NCI-H2227 treated with DMSO at 0.1 percent for 48 hours (cell line): ENCODE results near the gene PGA5.
"Not testable (repeated sequence)": the region's sequence is repeated elsewhere in the genome, so short reads cannot be mapped to it uniquely, and the experiment has no call there.

Experiments used
- DNase-seq: peaks from one replicate; lab custom pipeline; 2025; lab: John Stamatoyannopoulos, UW

PGA5 gene

GRCh38 chr11:61240875-61241274, at the start of gene PGA5:
PGA5 (plus strand) TSS chr11:61241175; CDS start chr11:61241227, 52 bp downstream.
- not testable (repeated sequence) for DNase-seq

- no peak for DNase-seq
Observed at GRCh38 chr11:61193596-61193995, 47.4 kb upstream of the PGA5 start.

DNA sequence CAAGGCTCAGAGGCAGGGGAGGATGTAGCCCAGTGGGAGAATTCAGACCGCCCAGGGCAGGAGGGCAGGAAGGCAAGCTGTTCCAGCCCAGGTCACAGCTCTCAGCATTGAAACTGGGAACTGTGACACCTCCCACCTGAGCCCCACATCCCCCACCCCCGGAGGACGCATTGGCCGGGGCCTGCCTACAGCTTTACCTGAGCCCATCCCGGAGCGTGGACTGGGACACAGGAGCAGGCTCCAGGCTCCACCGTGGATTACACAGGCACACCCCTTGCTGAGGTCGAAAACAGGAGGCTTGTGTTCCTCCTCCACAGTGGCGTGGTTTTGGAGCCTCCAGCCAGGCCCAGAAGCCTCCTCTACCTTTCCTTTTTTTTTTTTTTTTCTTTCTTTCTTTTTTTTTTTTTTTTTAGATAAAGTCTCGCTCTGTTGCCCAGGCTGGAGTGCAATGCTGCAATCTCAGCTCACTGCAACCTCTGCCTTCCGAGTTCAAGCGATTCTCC, 46.8 kb upstream of the PGA5 start:
- no peak for DNase-seq

DNA sequence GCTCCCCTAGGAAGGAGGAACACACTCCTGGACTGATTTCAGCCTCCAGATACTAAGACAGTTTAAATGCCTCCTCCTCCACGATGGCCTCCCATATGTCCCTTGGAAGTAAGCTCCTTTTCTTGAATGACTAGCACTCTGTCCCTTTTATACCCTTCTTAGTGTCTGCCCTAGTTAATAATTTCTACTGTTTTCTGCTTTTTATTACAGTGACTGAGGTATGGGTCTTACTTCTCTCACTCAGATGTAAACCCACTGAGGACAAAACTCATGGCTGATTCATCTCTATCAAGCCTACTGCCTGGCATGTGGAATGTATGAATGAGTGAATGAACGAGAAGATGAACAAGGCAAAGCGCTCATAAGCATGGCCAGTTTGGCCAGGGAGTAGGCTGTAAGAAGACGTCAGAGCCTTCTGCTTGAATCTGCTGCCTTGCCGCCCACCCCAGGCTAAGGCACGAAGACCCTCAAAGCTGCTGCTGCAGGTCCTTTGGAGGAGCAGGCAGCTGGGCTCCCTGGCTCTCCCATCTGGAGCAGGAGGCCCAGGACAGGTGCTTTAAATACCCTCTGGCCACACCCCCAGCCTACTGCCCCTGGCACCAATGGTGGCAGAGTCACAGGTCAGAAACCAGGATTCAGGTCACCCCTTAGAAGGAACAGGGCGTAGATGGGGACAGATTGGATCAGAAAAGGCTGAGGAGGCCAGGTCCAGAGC, 45.8 kb upstream of the PGA5 start:
- DNase-seq, result no peak

DNA sequence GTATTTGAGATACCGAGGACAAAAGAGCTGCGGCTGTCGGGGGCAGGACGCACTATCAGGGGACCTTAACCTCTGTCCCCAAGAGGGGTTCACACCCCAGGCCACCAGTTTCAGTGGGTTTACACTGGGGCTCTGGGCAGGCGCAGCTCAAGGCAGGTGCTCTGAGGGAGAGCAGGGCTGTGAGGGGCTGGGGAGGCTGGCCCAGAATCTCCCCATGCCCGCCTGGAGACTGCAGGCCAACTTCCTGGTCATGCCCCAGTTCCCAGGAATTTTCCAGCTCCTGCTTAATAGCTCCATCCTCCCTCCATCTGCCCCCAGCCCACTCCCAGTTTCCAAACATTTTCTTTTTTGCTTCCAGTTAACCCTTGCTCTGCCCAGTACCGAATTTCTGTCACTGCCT, 45.3 kb upstream of the PGA5 start:
- DNase-seq, result no peak

DNA sequence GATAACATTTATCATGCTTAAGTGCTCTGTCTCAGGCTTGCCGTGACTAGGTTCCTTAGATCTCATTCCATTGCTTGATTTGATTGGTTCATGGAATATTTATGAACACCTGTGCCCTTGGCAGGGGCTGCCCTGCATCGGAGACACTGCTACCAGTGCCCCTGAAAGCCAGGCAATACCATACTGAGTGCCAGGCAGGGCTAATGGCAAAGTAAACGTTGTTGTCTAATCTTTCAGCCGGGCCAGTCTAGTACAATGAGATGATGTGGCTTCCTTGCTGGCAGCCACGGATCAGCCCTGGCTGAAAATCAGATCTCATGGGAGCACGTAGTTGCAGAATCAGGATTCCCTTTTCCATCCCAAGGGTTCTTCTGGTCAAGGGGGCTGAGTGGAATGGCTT, 42.6 kb upstream of the PGA5 start:
- no peak for DNase-seq

- no peak for DNase-seq
Observed at GRCh38 chr11:61198948-61199523, 41.9 kb upstream of the PGA5 start.

- no peak for DNase-seq
Observed at GRCh38 chr11:61201476-61201875, 39.5 kb upstream of the PGA5 start.

DNA sequence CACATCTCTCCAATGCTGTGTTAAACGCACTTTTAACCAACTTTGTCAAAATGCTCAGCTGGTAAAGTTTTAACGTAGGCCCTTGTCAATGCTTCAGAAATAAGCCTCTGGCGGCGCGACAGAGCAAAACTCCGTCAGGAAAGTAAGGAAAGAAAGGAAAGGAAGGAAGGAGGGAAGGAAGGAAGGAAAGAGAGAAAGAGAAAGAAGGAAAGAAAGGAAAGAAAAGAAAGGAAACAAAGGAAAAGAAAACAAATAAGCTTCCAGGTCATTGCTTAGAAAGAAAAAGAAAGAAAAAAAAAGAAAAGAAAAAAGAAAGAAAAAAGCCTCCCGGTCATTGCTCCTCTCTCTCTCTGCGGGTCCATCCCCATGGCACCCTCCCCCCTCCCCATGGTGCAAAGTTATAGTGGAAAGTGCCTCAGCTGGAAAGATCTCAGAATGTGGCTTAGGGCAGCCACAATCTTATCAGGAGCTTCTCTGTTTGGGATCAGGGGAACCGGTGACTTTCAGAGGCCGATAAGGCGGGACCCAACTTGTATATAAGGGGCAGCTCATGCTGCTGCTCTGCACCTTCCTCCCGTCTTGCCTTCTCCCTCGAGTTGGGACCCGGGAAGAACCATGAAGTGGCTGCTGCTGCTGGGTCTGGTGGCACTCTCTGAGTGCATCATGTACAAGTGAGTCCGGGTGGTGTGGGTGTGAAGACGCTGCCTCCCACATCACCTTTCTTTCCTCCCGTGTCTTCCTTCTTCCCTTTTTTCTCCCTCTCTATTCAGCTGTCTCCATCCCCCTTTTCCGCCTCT, 37.8 kb upstream of the PGA5 start, which contains the start of gene PGA3:
TSS of gene PGA3 (plus strand) at position 566 of the 797 bp plus-strand sequence. CDS start at position 616, 50 bp downstream.
- not testable (repeated sequence) for DNase-seq

DNA sequence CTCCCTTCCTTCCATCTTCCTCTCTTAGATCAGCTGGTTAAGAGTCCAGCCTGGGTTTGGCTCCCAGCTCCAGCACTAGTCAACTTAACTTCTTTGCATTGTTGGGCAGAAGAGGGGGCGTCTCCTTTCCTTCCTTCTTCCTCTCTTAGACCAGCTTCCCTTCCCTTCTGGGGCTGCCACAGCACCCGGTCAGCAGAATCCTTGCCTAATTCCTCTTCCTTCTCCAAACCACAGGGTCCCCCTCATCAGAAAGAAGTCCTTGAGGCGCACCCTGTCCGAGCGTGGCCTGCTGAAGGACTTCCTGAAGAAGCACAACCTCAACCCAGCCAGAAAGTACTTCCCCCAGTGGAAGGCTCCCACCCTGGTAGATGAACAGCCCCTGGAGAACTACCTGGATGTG, 37.1 kb upstream of the PGA5 start:
- DNase-seq, result not testable (repeated sequence)

DNA sequence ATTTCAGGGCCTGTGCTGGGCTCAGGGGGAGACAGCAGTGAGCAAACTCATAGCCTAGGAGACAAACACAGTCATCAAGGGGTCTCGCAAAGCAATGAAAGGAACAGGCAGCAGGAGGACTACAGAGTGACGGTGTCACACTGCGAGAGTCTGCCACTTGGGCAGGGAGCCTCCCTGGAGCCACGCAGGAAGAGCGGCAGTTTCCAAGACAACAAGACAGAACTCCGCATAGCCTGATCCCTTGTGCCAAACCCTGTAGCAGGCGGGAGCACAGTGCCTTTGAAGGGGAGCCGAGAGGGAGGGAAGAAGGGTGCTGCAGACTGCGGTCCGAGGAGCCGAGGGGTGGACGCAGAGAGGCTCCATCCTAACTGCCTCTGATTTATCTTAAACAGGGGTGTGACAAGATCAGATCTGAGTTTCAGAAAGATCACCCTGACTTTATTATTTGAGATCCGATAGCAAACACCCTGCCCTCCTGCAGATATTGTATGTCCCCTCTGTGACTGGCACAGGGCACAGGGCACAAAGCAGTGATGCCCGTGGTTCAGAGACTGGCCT, 36.4 kb upstream of the PGA5 start:
- not testable (repeated sequence) for DNase-seq

DNA sequence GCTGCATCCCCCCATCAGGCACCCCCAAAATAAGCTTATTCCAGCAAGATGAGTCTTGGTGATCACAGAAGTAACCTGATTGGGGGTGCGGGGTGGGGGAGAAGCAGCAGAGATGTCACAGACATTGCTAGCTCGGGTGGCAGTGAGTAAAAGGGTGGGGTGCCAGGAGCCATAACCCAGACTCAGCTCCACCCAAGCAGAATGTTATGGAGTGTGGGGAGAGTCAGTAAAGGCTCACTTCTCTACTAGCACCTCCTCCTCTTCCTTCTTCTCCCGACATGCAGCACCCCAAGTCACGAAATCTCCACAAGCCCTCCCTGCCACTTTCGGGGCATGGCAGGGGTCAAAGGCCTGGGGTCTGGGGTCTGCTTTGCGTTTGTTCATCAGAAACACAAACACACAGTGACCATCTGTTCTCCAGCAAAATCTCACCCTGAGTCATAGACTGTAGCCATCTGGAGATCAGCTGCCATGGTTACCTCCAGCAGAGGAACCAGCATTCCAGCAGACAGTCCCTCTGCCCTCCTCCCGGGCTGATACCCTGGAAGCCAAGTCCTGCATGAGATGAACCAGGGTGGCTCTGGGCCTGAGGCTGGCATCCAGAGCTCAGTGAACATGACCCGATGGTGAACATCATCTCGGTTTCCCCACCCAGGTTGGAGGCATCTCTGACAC, 33.2 kb upstream of the PGA5 start:
- DNase-seq, result not testable (repeated sequence)

- not testable (repeated sequence) for DNase-seq
Observed at GRCh38 chr11:61210629-61211028, 30.3 kb upstream of the PGA5 start.

- DNase-seq, result not testable (repeated sequence)
Observed at GRCh38 chr11:61211327-61211952, 29.5 kb upstream of the PGA5 start.

GRCh38 chr11:61212202-61212601, 28.8 kb upstream of the PGA5 start:
- not testable (repeated sequence) for DNase-seq

GRCh38 chr11:61213711-61214324, 27.2 kb upstream of the PGA5 start:
- not testable (repeated sequence) for DNase-seq

DNA sequence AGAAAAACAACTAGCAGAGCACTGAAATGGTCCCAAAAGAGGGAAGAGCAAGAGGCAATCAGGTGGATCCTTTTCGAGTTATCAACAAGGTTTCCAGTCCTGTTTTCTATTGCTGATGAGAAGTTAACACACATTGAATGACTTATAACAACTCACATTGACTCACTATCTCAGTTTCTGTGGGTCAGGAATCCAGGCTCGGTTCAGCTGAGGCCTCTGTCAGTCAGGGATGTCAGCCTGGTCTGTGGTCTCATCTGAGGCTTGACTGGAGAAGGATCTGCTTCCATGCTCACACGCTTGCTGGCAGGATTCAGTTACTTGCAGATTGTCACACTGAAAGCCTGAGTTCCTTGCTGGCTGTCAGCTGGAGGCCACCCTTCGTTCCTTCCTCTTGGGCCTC, 22.7 kb upstream of the PGA5 start:
- not testable (repeated sequence) for DNase-seq

DNA sequence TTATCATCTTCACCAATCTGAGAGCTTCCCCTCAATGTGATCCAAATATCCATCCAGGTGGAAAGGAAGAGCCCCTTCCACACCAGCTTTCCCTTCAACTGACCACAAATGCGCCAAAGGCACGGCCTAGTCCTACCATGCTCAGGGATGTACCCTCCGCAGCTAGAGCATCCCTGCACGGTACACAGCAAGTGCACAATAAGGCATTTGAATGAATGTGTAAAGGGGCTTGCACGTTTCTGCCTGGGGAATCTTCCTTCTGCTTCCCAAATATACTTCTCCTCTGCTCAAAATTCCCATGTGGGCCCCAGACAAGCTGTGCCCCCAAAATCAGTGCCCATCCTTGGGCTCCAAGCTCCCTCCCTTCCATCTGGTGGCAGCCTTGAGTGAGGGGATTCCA, 22.0 kb upstream of the PGA5 start:
- DNase-seq, result not testable (repeated sequence)

DNA sequence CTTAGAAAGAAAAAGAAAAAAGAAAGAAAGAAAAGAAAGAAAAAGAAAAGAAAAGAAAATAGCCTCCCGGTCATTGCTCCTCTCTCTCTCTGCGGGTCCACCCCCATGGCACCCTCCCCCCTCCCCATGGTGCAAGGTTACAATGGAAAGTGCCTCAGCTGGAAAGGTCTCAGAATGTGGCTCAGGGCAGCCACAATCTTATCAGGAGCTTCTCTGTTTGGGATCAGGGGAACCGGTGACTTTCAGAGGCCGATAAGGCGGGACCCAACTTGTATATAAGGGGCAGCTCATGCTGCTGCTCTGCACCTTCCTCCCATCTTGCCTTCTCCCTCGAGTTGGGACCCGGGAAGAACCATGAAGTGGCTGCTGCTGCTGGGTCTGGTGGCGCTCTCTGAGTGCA, 18.9 kb upstream of the PGA5 start, which contains the start of gene PGA4:
TSS of gene PGA4 (plus strand) at position 301 of the 400 bp plus-strand sequence. CDS start at position 355, 54 bp downstream.
- not testable (repeated sequence) for DNase-seq

GRCh38 chr11:61222692-61223091, 18.3 kb upstream of the PGA5 start:
- not testable (repeated sequence) for DNase-seq
